ENCODE results near the gene PTPRK. TPM values are rescaled to one million over a fixed set of nuclear protein-coding genes. Genes with fewer than 3 reads are reported as not detected.

PTPRK gene
- total and polyA plus RNA-seq, 9 of the 15 experiments (the other 6 are each of a cell fraction or from before 2014, with no cell fraction given), result 0.04 to 0.51 TPM; not detected in 7

DNA sequence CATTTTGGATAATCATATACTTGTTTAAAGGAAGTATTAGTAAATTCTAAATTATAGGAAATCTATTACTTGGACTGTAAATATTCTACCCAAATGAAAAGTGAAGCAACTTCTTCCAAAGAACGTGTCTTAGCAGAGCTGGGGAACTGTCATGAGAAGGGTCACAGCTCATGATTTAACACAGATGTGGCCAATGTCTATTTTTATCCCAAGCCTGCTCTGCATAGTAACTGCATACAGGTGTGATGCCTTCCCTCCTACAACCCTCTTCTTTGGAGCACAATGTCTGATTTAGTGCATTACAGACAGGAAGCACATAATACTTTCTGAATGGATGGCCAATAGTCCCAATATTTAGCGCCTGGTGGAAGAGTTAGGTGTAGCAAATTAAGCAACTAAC, 480.9 kb downstream of the PTPRK start:
- H3K9me1 ChIP-seq (ENCODE audit: control insufficient read depth, insufficient read depth, low read length), result no peaks in the 10 kb centered on the region
- in situ Hi-C loops (cut with MboI) (no loop called here), intact Hi-C loops (cut with micrococcal nuclease) (no loop called here)
- no peaks in the 10 kb centered on the region for H3K79me2 ChIP-seq (ENCODE audit: control insufficient read depth, insufficient read depth, low read length)
- ChIA-PET CTCF (ENCODE audit: low intra/inter-chr PET ratio) (no interaction called here), POLR2A (no interaction called here)
- no peaks in the 10 kb centered on the region for H3K4me1 ChIP-seq (replicated peaks in 1 of 2; ENCODE audit: control insufficient read depth in 2 of 2, insufficient read depth in 2 of 2, low read length in 2 of 2)
- H3K4me2 ChIP-seq (ENCODE audit: insufficient read depth, low read length), result no peak overlapping the region
- TF ChIP-seq ZBTB17 (CRISPR knock-in tag; IDR thresholded peaks at IDR 0.05) (no peak), NFYB (IDR thresholded peaks at IDR 0.05; ENCODE audit: extremely low read depth, insufficient read length) (no peak), MAFF (IDR thresholded peaks at IDR 0.05; ENCODE audit: low read length) (no peak)
- TF ChIP-seq, protein P1, sequence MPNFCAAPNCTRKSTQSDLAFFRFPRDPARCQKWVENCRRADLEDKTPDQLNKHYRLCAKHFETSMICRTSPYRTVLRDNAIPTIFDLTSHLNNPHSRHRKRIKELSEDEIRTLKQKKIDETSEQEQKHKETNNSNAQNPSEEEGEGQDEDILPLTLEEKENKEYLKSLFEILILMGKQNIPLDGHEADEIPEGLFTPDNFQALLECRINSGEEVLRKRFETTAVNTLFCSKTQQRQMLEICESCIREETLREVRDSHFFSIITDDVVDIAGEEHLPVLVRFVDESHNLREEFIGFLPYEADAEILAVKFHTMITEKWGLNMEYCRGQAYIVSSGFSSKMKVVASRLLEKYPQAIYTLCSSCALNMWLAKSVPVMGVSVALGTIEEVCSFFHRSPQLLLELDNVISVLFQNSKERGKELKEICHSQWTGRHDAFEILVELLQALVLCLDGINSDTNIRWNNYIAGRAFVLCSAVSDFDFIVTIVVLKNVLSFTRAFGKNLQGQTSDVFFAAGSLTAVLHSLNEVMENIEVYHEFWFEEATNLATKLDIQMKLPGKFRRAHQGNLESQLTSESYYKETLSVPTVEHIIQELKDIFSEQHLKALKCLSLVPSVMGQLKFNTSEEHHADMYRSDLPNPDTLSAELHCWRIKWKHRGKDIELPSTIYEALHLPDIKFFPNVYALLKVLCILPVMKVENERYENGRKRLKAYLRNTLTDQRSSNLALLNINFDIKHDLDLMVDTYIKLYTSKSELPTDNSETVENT (CRISPR knock-in tag; IDR thresholded peaks at IDR 0.05), result no peak
- DNase-seq (ENCODE audit: extremely low read depth in 1 of 4, low spot score in 3 of 4) (no peak), ATAC-seq (no peak), FAIRE-seq (no peak)
- no TSS peak for BruUV-seq (replicated peaks)
- H3K4me3 ChIP-seq, result no peak overlapping the region
- H3K36me3 ChIP-seq (ENCODE audit: control insufficient read depth, insufficient read depth, low read length), result no peaks in the 10 kb centered on the region
- H3K9me3 ChIP-seq (replicated peaks; ENCODE audit: control insufficient read depth, insufficient read depth, low read depth, low read length), result no peaks in the 10 kb centered on the region
- H3K9ac ChIP-seq (ENCODE audit: insufficient read depth in 1 of 2, low read depth in 2 of 2, low read length in 2 of 2), result no peak overlapping the region
- 0% methylated on average over 2 of the region's 2 CpGs for WGBS (ENCODE audit: insufficient coverage, low coverage, missing lambda C conversion rate)
- H3K27ac ChIP-seq (ENCODE audit: extremely low read depth, low read depth, low read length), result no peak overlapping the region
- no peak overlapping the region for H2AFZ ChIP-seq (ENCODE audit: low read depth, low read length)
- H4K20me1 ChIP-seq (replicated peaks; ENCODE audit: control insufficient read depth, insufficient read depth, low read length), result no peaks in the 10 kb centered on the region
- no peaks in the 10 kb centered on the region for H3K27me3 ChIP-seq (ENCODE audit: control insufficient read depth in 2 of 2, insufficient read depth in 2 of 2, low read length in 2 of 2)

Measured in K562 (cell line).